SJCRH30 (cell line): ENCODE data around the gene IFNL3. TPM values are rescaled to one million over a fixed set of nuclear protein-coding genes. Genes with fewer than 3 reads are reported as not detected.
"Not testable (repeated sequence)": the region's sequence is repeated elsewhere in the genome, so short reads cannot be mapped to it uniquely, and the experiment has no call there.

Experiments
- DNase-seq, 2 experiments: peaks; one replicate each; pipeline ENCODE4 v3.0.0-alpha.2; 2015 to 2020
- H3K27ac ChIP-seq: fragments of 250-450 bp; sonication (Bioruptor Pico); 2 replicates; pipeline ENCODE4 v1.5.1; 2020; ENCODE audit warnings: mild to moderate bottlenecking, moderate library complexity
- H3K27me3 ChIP-seq: fragments of 250-450 bp; sonication (Bioruptor Pico); 2 replicates; pipeline ENCODE4 v1.5.1; 2020; ENCODE audit warnings: mild to moderate bottlenecking, moderate library complexity
- H3K36me3 ChIP-seq: fragments of 250-450 bp; sonication (Bioruptor Pico); 2 replicates; pipeline ENCODE4 v1.5.1; 2020; ENCODE audit warnings: mild to moderate bottlenecking, moderate library complexity
- H3K4me1 ChIP-seq: fragments of 250-450 bp; sonication (Bioruptor Pico); 2 replicates; pipeline ENCODE4 v1.5.1; 2020; ENCODE audit warnings: mild to moderate bottlenecking, moderate library complexity
- H3K4me3 ChIP-seq: fragments of 250-450 bp; sonication (Bioruptor Pico); 2 replicates; pipeline ENCODE4 v1.5.1; 2020; ENCODE audit warnings: mild to moderate bottlenecking, moderate library complexity
- H3K9me3 ChIP-seq: fragments of 250-450 bp; sonication (Bioruptor Pico); replicated peaks from 2 replicates; pipeline ENCODE4 v1.5.1; 2020; ENCODE audit warnings: mild to moderate bottlenecking, moderate library complexity
- total RNA-seq: library from RNA; depleted of rRNA; stranded (reverse); fragments of >200 nt; shearing (Covaris generic); gene quantifications from 2 replicates; pipeline ENCODE4 v1.2.3, GENCODE V29; 2014

The IFNL3 gene
- total RNA-seq, 1 experiment from 2014 or later = not detected

DNA sequence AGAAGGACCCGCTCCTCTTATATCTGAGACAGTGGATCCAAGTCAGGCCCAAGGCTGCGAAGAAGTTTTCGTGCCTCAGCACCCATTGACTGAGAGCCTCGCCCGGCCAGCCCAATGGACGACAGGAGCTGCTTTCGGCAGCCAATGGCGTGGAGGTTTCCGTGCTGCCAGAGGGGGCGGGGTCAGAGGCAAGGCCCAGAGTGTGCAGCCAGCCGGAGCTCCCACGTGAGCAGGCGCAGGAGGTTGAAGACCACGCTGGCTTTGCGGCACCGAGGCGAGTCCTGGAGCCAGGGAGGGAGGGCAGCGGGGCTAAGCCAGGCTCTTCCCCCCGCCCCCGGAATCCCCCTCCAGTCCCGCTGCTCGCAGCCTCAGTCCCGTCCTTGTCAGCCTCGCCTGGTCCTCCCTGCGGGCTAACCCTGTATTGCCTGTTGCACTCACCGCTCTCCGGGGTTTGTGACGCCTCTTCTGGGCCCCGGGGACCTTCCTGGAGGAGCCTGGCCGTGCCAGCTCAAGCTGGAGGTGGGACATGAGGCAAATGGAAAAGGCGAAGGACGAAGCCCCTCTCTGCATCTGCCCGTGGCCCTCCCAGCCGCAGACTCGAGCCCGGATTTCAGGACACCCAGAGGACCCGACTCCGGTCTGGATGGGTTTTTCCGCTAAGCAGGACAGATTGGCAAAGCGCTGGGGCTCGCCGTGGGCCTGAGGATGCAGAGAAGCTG is 2.3 kb upstream of the IFNL3 start:
- H3K4me1 ChIP-seq = no peaks in the 10 kb centered on the region
- no peaks in the 10 kb centered on the region; the same call in 1 of the 2 replicates for H3K27me3 ChIP-seq
- no peak overlapping the region for H3K27ac ChIP-seq
- no peaks in the 10 kb centered on the region; the same call in 1 of the 2 replicates for H3K9me3 ChIP-seq
- DNase-seq = no peak
- H3K4me3 ChIP-seq = no peak overlapping the region
- no peaks in the 10 kb centered on the region for H3K36me3 ChIP-seq

DNA sequence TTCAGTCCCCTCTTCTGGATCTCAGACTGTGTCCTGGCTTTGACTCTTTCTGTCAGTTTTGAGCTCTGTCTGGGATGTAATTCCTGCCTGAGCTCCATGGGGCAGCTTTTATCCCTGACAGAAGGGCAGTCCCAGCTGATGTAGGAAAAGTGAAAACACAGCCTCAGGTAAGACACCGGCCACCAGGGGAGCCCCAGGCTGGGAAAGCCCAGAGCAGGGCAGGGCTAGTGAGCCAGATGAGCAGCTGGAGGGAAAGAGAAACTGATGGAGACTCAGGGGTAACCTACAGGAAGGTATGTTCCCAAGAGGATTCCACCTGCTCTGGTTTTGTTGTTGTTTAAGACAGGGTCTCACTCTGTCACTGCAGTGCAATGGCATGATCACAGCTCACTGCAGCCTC is 360 bp upstream of the IFNL3 start:
- DNase-seq, H3K36me3 ChIP-seq, H3K9me3 ChIP-seq, H3K4me1 ChIP-seq, H3K27ac ChIP-seq, H3K27me3 ChIP-seq, H3K4me3 ChIP-seq: not testable (repeated sequence)

DNA sequence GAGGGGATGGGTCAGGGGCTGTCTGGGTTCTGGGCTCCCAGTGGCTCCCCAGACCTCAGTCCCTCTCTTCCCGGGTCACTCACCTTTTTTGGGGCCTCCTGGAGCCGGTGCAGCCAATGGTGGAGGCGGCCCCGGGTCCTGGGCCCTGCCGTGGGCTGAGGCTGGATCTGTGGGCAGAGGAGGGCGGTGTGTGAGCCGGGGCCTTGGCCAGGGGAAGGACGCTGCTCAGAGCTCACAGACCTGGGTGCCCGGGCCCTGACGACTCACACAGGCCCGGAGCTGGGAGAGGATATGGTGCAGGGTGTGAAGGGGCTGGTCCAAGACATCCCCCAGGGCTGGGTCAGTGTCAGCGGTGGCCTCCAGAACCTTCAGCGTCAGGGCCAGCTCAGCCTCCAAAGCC is 1.1 kb downstream of the IFNL3 start:
- not testable (repeated sequence) for DNase-seq, H3K9me3 ChIP-seq, H3K36me3 ChIP-seq

DNA sequence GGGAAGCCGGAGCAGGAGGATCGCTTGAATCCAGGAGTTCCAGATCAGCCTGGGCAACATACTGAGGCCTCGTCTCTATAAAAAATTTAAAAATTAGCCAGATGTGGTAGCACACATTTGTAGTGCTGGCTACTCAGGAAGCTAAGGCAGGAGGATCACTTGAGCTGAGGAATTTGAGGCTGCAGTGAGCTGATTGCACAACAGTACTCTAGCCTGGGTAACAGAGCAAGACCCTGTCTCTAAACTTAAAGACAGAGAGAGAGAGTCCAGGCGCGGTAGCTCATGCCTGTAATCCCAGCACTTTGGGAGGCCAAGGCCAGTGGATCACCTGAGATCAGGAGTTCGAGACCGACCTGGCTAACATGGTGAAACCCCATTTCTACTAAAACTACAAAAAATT is 4.4 kb downstream of the IFNL3 start:
- Histone ChIP-seq H3K27me3 (no peaks in the 10 kb centered on the region; the same call in 1 of the 2 replicates), H3K36me3 (no peaks in the 10 kb centered on the region), H3K9me3 (no peaks in the 10 kb centered on the region), H3K4me1 (no peaks in the 10 kb centered on the region), H3K4me3 (no peak overlapping the region), H3K27ac (no peak overlapping the region)
- no peak for DNase-seq

More for the DNA sequence above, 1.1 kb downstream of the IFNL3 start:
- not testable (repeated sequence) for H3K27me3 ChIP-seq, H3K4me3 ChIP-seq, H3K4me1 ChIP-seq, H3K27ac ChIP-seq

DNA sequence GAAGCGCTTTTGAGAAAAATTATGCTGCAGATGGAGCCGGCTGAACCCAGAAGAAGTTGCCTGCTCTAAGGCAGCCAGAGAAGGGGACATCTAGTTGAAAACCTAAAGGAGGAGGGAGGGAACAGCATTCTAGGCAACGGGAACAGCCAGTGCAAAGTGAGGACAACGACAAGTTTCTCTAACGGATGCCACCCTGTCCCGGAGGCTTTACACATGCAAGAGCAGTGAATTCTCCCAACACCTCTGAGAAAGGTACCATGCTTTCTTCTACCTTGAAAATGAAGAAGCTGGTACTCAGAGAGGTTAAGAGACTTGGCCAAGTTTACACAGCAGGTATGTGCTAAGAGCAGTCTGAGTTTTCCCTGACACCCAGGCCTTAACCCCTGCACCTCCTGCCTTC is 5.9 kb downstream of the IFNL3 start:
- Histone ChIP-seq H3K4me3 (no peak overlapping the region), H3K27ac (no peak overlapping the region), H3K36me3 (no peaks in the 10 kb centered on the region), H3K4me1 (no peaks in the 10 kb centered on the region), H3K27me3 (no peaks in the 10 kb centered on the region; the same call in 1 of the 2 replicates), H3K9me3 (no peaks in the 10 kb centered on the region)
- no peak for DNase-seq

DNA sequence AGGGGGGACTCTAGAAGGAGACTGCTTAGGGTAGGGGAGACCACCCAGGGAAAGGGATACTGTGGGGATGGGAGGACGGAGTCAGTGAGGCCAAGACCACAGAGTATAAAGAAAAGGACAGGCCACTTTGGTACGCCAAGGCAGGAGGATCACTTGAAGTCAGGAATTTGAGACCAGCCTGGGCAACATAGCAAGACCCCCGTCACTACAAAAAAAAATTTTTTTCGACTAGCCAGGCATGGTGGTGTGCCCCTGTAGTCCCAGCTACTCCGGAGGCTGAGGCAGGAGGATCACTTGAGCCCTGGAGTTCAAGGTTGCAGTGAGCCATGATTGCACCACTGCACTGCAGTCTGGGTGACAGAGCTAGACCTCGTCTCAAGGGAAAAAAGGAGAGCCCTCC is 6.6 kb downstream of the IFNL3 start:
- Histone ChIP-seq H3K9me3 (no peaks in the 10 kb centered on the region), H3K4me3 (no peak overlapping the region), H3K27me3 (no peaks in the 10 kb centered on the region; the same call in 1 of the 2 replicates), H3K36me3 (no peaks in the 10 kb centered on the region), H3K4me1 (no peaks in the 10 kb centered on the region), H3K27ac (no peak overlapping the region)
- no peak for DNase-seq

DNA sequence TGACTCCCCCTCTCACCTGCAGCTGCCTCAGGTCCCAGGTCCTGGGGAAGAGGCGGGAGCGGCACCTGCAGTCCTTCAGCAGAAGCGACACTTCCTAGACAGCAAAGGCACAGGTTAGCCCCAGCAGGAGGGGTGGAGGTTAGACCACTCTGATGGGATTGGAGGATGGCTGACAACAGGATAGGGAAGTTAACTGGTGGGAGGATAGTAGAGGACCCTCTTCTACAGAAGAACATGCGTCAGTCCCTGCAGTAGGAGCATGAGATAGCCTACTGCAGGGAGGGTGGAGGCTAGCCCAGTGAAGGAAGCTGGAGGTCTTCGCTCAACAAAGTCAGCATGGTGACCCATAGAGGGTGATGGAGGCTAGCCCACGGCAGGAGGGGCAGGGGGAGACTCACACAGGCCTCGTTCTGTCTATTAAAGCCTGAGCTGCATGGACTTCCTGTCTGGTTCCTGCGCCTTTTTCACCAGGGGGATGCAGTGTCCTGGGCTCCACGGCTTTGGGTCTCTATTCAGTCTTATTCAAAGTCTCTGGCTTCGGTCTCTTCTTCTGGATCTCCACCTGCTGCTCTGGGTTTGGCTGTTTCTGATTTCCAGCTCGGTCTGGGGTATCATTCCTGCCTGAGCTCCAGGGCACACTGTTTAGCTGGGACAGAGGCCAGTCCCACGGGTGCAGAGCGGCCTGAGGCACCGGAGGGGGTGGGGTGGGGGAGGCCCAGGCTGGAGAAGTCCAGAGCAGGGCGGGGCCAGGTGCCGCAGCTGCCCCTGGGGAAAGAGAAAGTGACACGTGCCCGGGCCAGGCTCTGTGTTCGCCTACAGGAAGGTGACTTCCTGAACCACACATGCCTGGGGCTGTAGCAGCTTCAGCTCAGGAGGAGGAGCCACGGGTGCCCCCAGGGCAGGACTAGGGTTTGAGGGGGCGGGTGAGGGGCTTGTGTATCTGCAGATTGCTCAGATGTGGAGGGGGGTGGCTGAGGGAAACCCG is 7.3 kb downstream of the IFNL3 start:
- Histone ChIP-seq H3K4me3 (no peak overlapping the region), H3K4me1 (no peaks in the 10 kb centered on the region), H3K27me3 (no peaks in the 10 kb centered on the region; the same call in 1 of the 2 replicates), H3K27ac (no peak overlapping the region), H3K9me3 (no peaks in the 10 kb centered on the region), H3K36me3 (no peaks in the 10 kb centered on the region)
- DNase-seq = peak; percentile 48 to 49

DNA sequence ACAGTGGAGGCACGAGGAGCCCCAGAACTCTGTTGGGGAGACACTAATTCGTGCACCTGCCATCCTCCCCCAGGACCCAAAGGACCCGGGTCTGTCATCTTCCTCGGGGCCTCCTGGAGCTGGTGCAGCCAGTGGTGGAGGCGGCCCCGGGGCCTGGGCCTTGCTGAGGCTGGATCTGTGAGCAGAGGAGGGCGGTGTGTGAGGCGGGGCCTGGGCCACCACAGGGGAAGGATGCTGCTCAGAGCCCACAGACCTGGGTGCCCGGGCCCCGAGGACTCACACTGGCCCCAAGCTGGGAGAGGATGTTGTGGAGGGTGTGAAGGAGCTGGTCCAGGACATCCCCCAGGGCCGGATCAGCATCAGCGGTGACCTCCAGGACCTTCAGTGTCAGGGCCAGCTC is 8.3 kb downstream of the IFNL3 start:
- DNase-seq = no peak
- Histone ChIP-seq H3K4me1 (no peaks in the 10 kb centered on the region), H3K27ac (no peak overlapping the region), H3K27me3 (no peaks in the 10 kb centered on the region; the same call in 1 of the 2 replicates), H3K9me3 (no peaks in the 10 kb centered on the region), H3K4me3 (no peak overlapping the region), H3K36me3 (no peaks in the 10 kb centered on the region)

DNA sequence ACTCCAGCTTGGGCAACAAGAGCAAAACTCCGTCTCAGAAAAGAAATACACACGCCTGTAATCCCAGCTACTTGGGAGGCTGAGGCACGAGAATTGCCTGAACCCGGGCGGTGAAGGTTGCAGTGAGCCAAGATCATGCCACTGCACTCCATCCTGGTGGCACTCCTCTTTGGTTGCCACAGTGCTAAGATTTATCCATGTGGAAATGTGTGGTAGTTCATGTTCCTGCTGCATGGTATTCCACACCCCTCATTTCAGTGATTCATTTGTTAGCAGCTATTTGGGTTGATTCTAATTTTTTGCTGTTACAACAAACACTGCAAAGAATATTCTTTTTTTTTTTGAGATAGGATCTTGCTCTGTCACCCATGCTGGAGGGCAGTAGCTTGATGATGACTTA is 12.1 kb downstream of the IFNL3 start:
- Histone ChIP-seq H3K27ac (no peak overlapping the region), H3K36me3 (no peaks in the 10 kb centered on the region), H3K4me1 (no peaks in the 10 kb centered on the region), H3K27me3 (no peaks in the 10 kb centered on the region; the same call in 1 of the 2 replicates), H3K4me3 (no peak overlapping the region), H3K9me3 (no peaks in the 10 kb centered on the region)
- no peak for DNase-seq

DNA sequence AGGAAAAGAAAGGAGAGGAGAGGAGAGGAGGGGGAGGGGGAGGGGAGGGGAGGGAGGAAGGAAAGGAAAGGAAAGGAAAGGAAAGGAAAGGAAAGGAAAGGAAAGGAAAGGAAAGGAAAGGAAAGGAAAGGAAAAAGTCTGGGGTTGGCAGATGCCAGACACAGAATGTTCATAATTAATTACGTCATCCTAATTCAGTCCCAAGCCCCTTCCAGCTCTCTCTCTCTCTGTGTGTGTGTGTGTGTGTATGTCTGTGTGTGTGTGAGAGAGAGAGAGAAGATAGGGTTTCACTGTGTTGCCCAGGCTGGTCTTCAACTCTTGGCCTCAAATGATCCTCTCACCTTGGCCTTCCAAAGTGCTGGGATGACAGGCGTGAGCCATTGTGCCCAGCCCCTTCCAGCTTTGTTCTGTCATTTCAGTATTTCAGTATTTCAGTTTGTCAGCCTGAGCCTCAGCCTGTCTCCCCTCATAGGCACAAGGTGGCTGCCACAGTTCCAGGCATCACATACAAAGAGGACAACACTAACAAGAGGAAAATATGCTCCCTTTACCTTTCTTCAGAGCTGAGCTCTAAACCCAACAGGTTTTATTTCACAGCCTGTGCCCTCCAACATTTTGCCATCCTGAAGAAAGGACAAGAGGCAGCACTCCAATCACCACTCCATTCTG is 14.6 kb downstream of the IFNL3 start:
- no peaks in the 10 kb centered on the region for H3K9me3 ChIP-seq
- DNase-seq = no peak
- no peak overlapping the region for H3K4me3 ChIP-seq
- H3K27ac ChIP-seq = no peak overlapping the region
- no peaks in the 10 kb centered on the region for H3K36me3 ChIP-seq
- no peaks in the 10 kb centered on the region; the same call in 1 of the 2 replicates for H3K27me3 ChIP-seq
- no peaks in the 10 kb centered on the region for H3K4me1 ChIP-seq

DNA sequence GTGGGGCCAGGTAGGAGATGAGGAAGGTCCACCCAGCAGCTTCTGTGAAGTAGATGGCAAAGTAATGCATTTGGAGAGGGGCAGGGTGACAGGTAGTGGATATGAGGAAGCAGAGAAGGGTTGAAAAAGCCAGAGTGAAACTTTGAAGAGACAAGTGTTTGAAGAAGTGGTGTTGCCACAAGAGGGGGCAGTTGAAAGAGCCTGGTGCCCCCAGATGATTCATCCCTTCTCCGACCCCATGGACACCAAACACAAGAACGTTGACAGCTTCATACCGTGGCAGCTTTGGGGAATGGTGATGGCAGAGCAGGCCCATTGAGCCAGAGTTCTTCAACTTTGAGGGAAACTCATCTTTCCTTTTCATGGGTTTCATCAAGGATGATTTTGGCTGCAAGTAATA is 19.9 kb downstream of the IFNL3 start:
- H3K27me3 ChIP-seq = no peaks in the 10 kb centered on the region
- no peak overlapping the region for H3K4me3 ChIP-seq
- H3K36me3 ChIP-seq = no peaks in the 10 kb centered on the region
- no peak for DNase-seq
- no peaks in the 10 kb centered on the region for H3K9me3 ChIP-seq
- no peaks in the 10 kb centered on the region for H3K4me1 ChIP-seq
- H3K27ac ChIP-seq = no peak overlapping the region

DNA sequence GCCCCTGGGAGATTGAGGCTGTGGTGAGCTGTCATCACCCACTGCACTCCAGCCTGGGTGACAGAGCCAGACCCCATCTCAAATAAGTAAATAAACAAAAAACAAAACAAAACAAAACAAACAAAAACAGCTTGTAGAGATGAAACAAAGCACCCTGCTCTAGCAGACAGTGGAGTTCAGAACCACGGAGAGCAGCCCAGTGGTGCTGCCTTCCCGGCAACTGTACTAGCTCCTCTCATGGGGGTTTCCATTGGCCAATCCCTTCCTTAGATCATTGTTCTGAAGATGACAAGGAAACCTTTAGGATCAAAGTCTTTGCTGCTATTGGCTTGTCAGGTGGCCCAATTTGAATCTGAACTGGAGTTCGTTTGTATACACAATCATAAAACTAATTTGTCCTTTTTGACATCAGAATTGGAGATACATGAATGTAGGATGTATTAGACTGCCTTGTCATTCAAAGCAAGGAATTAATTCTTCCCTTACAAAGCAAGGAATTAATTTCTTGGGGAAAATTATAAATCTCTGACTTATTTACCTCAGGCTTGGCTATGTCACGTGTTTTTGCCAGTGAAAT is 21.0 kb downstream of the IFNL3 start:
- no peaks in the 10 kb centered on the region for H3K9me3 ChIP-seq
- peak; percentile 34 to 54 for DNase-seq

DNA sequence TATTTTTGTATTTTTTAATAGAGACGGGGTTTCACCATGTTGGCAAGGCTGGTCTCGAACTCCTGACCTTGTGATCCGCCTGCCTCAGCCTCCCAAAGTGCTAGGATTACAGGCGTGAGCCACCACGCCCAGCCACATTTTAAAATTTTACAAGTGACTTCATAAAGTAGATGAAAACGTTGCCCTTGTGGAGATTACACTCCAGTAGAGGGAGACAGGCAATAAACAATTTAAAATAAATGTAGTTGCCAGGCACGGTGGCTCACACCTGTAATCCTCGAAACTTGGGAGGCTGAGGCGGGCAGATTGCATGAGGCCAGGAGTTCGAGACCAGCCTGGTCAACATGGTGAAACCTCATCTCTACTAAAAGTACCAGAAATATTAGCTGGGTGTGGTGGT is 25.7 kb downstream of the IFNL3 start:
- DNase-seq, H3K4me1 ChIP-seq, H3K4me3 ChIP-seq, H3K36me3 ChIP-seq, H3K27me3 ChIP-seq, H3K27ac ChIP-seq, H3K9me3 ChIP-seq: not testable (repeated sequence)

More for the DNA sequence above, 21.0 kb downstream of the IFNL3 start:
- Histone ChIP-seq H3K4me3 (no peak overlapping the region), H3K36me3 (no peaks in the 10 kb centered on the region), H3K4me1 (no peaks in the 10 kb centered on the region), H3K27me3 (no peaks in the 10 kb centered on the region), H3K27ac (no peak overlapping the region)

DNA sequence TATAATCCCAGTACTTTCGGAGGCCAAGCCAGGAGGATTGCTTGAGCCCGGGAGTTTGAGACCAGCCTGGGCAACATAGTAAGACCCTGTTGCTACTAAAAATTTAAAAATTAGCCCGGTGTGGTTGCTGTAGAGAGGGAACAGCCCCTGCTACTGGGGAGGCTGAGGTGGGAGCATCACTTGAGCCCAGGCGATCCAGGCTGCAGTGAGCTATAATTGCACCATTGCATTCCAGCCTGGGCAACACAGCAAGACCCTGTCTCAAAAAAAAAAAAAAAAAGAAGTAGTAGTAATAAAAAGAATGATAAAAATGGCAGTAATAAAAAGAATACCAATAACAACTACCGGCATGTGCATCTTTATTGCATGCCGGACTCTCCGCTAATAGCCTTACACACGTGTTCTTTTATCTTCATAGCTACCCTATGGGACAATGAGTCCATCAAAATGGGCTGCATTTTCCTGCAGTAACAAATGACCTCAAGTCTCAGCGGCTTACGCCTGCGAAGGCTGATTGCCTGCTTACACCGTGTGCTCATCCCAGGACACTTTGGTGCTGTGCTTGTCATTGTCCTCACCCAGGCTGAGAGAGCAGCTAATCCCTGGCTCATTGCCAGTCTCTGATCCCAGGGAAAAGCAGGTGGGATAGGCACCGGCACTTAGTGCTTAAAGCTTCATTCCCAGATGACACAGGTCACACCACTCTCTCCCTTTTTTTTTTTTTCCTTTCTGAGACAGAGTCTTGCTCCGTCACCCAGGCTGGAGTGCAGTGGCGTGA is 26.4 kb downstream of the IFNL3 start:
- no peaks in the 10 kb centered on the region for H3K27me3 ChIP-seq
- H3K4me1 ChIP-seq = no peaks in the 10 kb centered on the region
- H3K4me3 ChIP-seq = no peak overlapping the region
- H3K36me3 ChIP-seq = no peaks in the 10 kb centered on the region
- no peak overlapping the region for H3K27ac ChIP-seq
- no peaks in the 10 kb centered on the region for H3K9me3 ChIP-seq
- DNase-seq = peak in 1 of 2 experiments; percentile 34
